Uterus (tissue), 2 donors: ENCODE results near the gene CAPN1.

Source experiments
- POLR2A ChIP-seq, 2 donors: fragments of 450-650 bp; IDR thresholded peaks; one replicate each; pipeline ENCODE4 v1.6.1; 2016; ENCODE audit warnings: antibody characterized with exemption in 2 of 2, mild to moderate bottlenecking in 1 of 2, moderate library complexity in 1 of 2
- TF ChIP-seq, protein P1 (sequence below), 4 experiments: fragments of 200-600 bp in 2 of 4; fragments of 450-650 bp in 2 of 4; sonication (generic) in 2 of 4; IDR thresholded peaks; one replicate each; pipeline ENCODE4 v1.5.1; 2016 to 2019; ENCODE audit warnings: antibody characterized with exemption in 4 of 4, mild to moderate bottlenecking in 2 of 4, moderate library complexity in 1 of 4

DNA sequence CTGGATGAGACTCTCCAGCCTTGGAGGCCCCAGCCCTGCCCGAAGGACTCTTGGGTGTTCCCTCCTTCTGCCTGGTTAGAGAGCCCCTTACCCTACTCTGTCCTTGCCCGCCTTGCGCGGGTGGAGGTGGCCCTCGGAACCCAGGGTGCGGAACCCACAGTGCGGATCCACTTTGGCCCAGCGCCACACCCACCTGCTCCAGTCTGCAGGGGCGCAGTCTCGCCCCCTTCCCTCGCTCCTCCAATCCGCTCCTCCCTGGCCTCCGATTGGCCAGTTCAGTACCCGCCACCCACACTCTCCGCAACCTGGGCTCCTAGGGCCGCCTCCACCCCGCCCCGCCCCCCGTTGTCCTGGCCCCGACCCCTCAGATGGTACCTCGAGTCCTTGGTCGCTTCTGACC lies 2.4 kb downstream of the CAPN1 start:
- no peak for TF ChIP-seq POLR2A (IDR thresholded peaks at IDR 0.05)
- TF ChIP-seq, protein P1, sequence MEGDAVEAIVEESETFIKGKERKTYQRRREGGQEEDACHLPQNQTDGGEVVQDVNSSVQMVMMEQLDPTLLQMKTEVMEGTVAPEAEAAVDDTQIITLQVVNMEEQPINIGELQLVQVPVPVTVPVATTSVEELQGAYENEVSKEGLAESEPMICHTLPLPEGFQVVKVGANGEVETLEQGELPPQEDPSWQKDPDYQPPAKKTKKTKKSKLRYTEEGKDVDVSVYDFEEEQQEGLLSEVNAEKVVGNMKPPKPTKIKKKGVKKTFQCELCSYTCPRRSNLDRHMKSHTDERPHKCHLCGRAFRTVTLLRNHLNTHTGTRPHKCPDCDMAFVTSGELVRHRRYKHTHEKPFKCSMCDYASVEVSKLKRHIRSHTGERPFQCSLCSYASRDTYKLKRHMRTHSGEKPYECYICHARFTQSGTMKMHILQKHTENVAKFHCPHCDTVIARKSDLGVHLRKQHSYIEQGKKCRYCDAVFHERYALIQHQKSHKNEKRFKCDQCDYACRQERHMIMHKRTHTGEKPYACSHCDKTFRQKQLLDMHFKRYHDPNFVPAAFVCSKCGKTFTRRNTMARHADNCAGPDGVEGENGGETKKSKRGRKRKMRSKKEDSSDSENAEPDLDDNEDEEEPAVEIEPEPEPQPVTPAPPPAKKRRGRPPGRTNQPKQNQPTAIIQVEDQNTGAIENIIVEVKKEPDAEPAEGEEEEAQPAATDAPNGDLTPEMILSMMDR (IDR thresholded peaks at IDR 0.05), result no peak
